AG09319 (cell line): ENCODE results near the gene PCSK5.

ENCODE experiments used
- DNase-seq: peaks from one replicate; pipeline ENCODE4 v3.0.0-alpha.2; 2010; ENCODE audit warnings: low read depth; ENCODE audit errors: extremely low read depth
- CTCF ChIP-seq: IDR thresholded peaks from 2 replicates; pipeline ENCODE4 v1.5.1; 2011; ENCODE audit warnings: low read depth, mild to moderate bottlenecking, inconsistent platforms, low read length, moderate library complexity

PCSK5 gene

GRCh38 chr9:76143834-76144233 lies 253.4 kb downstream of the PCSK5 start:
- TF ChIP-seq CTCF, result no peak
- no peak for DNase-seq

GRCh38 chr9:76150013-76150412 lies 259.5 kb downstream of the PCSK5 start:
- DNase-seq, result no peak
- no peak for TF ChIP-seq CTCF

- no peak for DNase-seq
- TF ChIP-seq CTCF, result no peak
Observed at GRCh38 chr9:76151267-76151666, 260.8 kb downstream of the PCSK5 start.

- no peak for TF ChIP-seq CTCF
- no peak for DNase-seq
Observed at GRCh38 chr9:76153339-76153738, 262.9 kb downstream of the PCSK5 start.

- no peak for TF ChIP-seq CTCF
- no peak for DNase-seq
Observed at GRCh38 chr9:76153902-76154629, 263.6 kb downstream of the PCSK5 start.

- no peak for DNase-seq
- no peak for TF ChIP-seq CTCF
Observed at GRCh38 chr9:76155361-76155760, 264.9 kb downstream of the PCSK5 start.

- no peak for TF ChIP-seq CTCF
- no peak for DNase-seq
Observed at GRCh38 chr9:76158713-76159112, 268.2 kb downstream of the PCSK5 start.
